ENCODE measurements around the gene TTPAL.
A peak's percentile ranks its signal among the peaks of the same experiment; 100 is the strongest.
"Not testable (repeated sequence)": the region's sequence is repeated elsewhere in the genome, so short reads cannot be mapped to it uniquely, and the experiment has no call there.

Gene TTPAL

GRCh38 chr20:44468044-44468782, 7.5 kb upstream of the TTPAL start:
- CTCF ChIA-PET: interaction anchor here (1.0 to 1.4 kb wide), 2 partner anchors 84 to 142 kb away, joined by 3 read pairs; no protein-coding TSS in a partner anchor
- Mint-ChIP-seq H3K27me3 (peaks cover 21% of the 10 kb centered on the region), H3K4me1 (no peaks in the 10 kb centered on the region), H3K9me3 (no peaks in the 10 kb centered on the region), H3K27ac (no peak overlapping the region), H3K4me3 (no peak overlapping the region), H3K36me3 (no peaks in the 10 kb centered on the region)
- DNase-seq: no peak

GRCh38 chr20:44470327-44470726, 5.3 kb upstream of the TTPAL start:
- H3K36me3 Mint-ChIP-seq: no peaks in the 10 kb centered on the region
- CTCF ChIA-PET: no interaction called here
- H3K9me3 Mint-ChIP-seq: no peaks in the 10 kb centered on the region
- DNase-seq: no peak
- peaks cover 21% of the 10 kb centered on the region for H3K27me3 Mint-ChIP-seq
- H3K4me1 Mint-ChIP-seq: peaks cover 7% of the 10 kb centered on the region
- H3K4me3 Mint-ChIP-seq: no peak overlapping the region
- no peak overlapping the region for H3K27ac Mint-ChIP-seq

- Mint-ChIP-seq H3K27ac (no peak overlapping the region), H3K4me1 (peaks cover 19% of the 10 kb centered on the region), H3K36me3 (no peaks in the 10 kb centered on the region), H3K27me3 (peaks cover 19% of the 10 kb centered on the region), H3K4me3 (no peak overlapping the region), H3K9me3 (no peaks in the 10 kb centered on the region)
- no peak for DNase-seq
- CTCF ChIA-PET: interaction anchor here (1.2 kb wide), 1 partner anchor 87 kb away, joined by 3 read pairs; no protein-coding TSS in a partner anchor
Observed at GRCh38 chr20:44471481-44471882, 4.2 kb upstream of the TTPAL start.

- peaks cover 18% of the 10 kb centered on the region for H3K27me3 Mint-ChIP-seq
- H3K27ac Mint-ChIP-seq, DNase-seq, H3K4me3 Mint-ChIP-seq, H3K36me3 Mint-ChIP-seq, H3K9me3 Mint-ChIP-seq, CTCF ChIA-PET: not testable (repeated sequence)
- peaks cover 27% of the 10 kb centered on the region for H3K4me1 Mint-ChIP-seq
Observed at GRCh38 chr20:44472283-44472682, 3.4 kb upstream of the TTPAL start.

- CTCF ChIA-PET: interaction anchor here (0.8 to 1.9 kb wide), 6 partner anchors 12 to 134 kb away, joined by 3 to 19 read pairs (median 3); no protein-coding TSS in a partner anchor
- H3K4me1 Mint-ChIP-seq: peaks cover 27% of the 10 kb centered on the region
- peak overlapping the region; percentile 89 for H3K27ac Mint-ChIP-seq
- peak overlapping the region; percentile 92 for H3K4me3 Mint-ChIP-seq
- DNase-seq: no peak
- H3K27me3 Mint-ChIP-seq: peaks cover 13% of the 10 kb centered on the region
- peaks cover 5% of the 10 kb centered on the region for H3K36me3 Mint-ChIP-seq
- H3K9me3 Mint-ChIP-seq: no peaks in the 10 kb centered on the region
Observed at GRCh38 chr20:44475372-44475693, 341 bp upstream of the TTPAL start.

- CTCF ChIA-PET: no interaction called here
- Mint-ChIP-seq H3K27ac (no peak overlapping the region), H3K4me1 (peaks cover 27% of the 10 kb centered on the region)
Observed at GRCh38 chr20:44477151-44477550, 1.5 kb downstream of the TTPAL start.

GRCh38 chr20:44478206-44478605, 2.5 kb downstream of the TTPAL start:
- CTCF ChIA-PET: interaction anchor here (0.6 kb wide), 1 partner anchor 157 kb away, joined by 3 read pairs; no protein-coding TSS in a partner anchor
- Mint-ChIP-seq H3K27me3 (peaks cover 5% of the 10 kb centered on the region), H3K4me3 (no peak overlapping the region), H3K27ac (peak overlapping the region; percentile 75), H3K36me3 (peaks cover 18% of the 10 kb centered on the region), H3K9me3 (no peaks in the 10 kb centered on the region), H3K4me1 (peaks cover 27% of the 10 kb centered on the region)
- no peak for DNase-seq

More at GRCh38 chr20:44477151-44477550, 1.5 kb downstream of the TTPAL start:
- Mint-ChIP-seq H3K36me3 (peaks cover 18% of the 10 kb centered on the region), H3K9me3 (no peaks in the 10 kb centered on the region), H3K27me3 (peaks cover 11% of the 10 kb centered on the region), H3K4me3 (peak overlapping the region; percentile 92)
- DNase-seq: no peak

GRCh38 chr20:44479643-44480042, 4.0 kb downstream of the TTPAL start:
- Mint-ChIP-seq H3K9me3 (no peaks in the 10 kb centered on the region), H3K36me3 (peaks cover 27% of the 10 kb centered on the region), H3K4me1 (peaks cover 27% of the 10 kb centered on the region), H3K27ac (no peak overlapping the region), H3K4me3 (no peak overlapping the region), H3K27me3 (peaks cover 5% of the 10 kb centered on the region)
- CTCF ChIA-PET: no interaction called here
- DNase-seq: no peak

GRCh38 chr20:44480097-44480496, 4.4 kb downstream of the TTPAL start:
- Mint-ChIP-seq H3K27ac (no peak overlapping the region), H3K4me1 (peaks cover 22% of the 10 kb centered on the region), H3K27me3 (peaks cover 5% of the 10 kb centered on the region), H3K36me3 (peaks cover 28% of the 10 kb centered on the region), H3K9me3 (no peaks in the 10 kb centered on the region), H3K4me3 (no peak overlapping the region)
- CTCF ChIA-PET: no interaction called here
- no peak for DNase-seq

GRCh38 chr20:44481719-44482416, 6.2 kb downstream of the TTPAL start:
- Mint-ChIP-seq H3K36me3 (peaks cover 31% of the 10 kb centered on the region), H3K4me3 (no peak overlapping the region), H3K4me1 (peaks cover 5% of the 10 kb centered on the region), H3K27me3 (no peaks in the 10 kb centered on the region), H3K27ac (peak overlapping the region; percentile 50), H3K9me3 (no peaks in the 10 kb centered on the region)
- no peak for DNase-seq
- CTCF ChIA-PET: no interaction called here

GRCh38 chr20:44483112-44483511, 7.4 kb downstream of the TTPAL start:
- CTCF ChIA-PET: no interaction called here
- Mint-ChIP-seq H3K27ac (no peak overlapping the region), H3K9me3 (no peaks in the 10 kb centered on the region), H3K4me3 (no peak overlapping the region), H3K36me3 (peaks cover 29% of the 10 kb centered on the region), H3K27me3 (no peaks in the 10 kb centered on the region), H3K4me1 (no peaks in the 10 kb centered on the region)
- DNase-seq: no peak

- Mint-ChIP-seq H3K27ac (no peak overlapping the region), H3K36me3 (peaks cover 47% of the 10 kb centered on the region), H3K4me3 (no peak overlapping the region), H3K27me3 (no peaks in the 10 kb centered on the region), H3K4me1 (no peaks in the 10 kb centered on the region), H3K9me3 (no peaks in the 10 kb centered on the region)
- DNase-seq: no peak
- CTCF ChIA-PET: no interaction called here
Observed at GRCh38 chr20:44485078-44485829, 9.6 kb downstream of the TTPAL start.

- no peaks in the 10 kb centered on the region for H3K4me1 Mint-ChIP-seq
- H3K9me3 Mint-ChIP-seq: no peaks in the 10 kb centered on the region
- H3K36me3 Mint-ChIP-seq: peaks cover 47% of the 10 kb centered on the region
- no peak for DNase-seq
- CTCF ChIA-PET: no interaction called here
- no peak overlapping the region for H3K4me3 Mint-ChIP-seq
- H3K27ac Mint-ChIP-seq: no peak overlapping the region
- no peaks in the 10 kb centered on the region for H3K27me3 Mint-ChIP-seq
Observed at GRCh38 chr20:44485830-44486198, 10.1 kb downstream of the TTPAL start.

- no peak overlapping the region for H3K27ac Mint-ChIP-seq
- no peaks in the 10 kb centered on the region for H3K9me3 Mint-ChIP-seq
- no peak overlapping the region for H3K4me3 Mint-ChIP-seq
- H3K27me3 Mint-ChIP-seq: no peaks in the 10 kb centered on the region
- peaks cover 50% of the 10 kb centered on the region for H3K36me3 Mint-ChIP-seq
- CTCF ChIA-PET: no interaction called here
- no peaks in the 10 kb centered on the region for H3K4me1 Mint-ChIP-seq
- no peak for DNase-seq
Observed at GRCh38 chr20:44488551-44488950, 12.9 kb downstream of the TTPAL start.
